Right lobe of liver (tissue), 4 donors: Measurements from ENCODE around the gene IGFBP2.

Source experiments
- CTCF ChIP-seq, 4 donors: fragments of 200-600 bp in 3 of 4; fragments of 450-650 bp in 1 of 4; IDR thresholded peaks; one replicate each; pipeline versions ENCODE4 v1.5.1 to v1.8.0; 2016 to 2022; ENCODE audit warnings: antibody characterized with exemption in 4 of 4, mild to moderate bottlenecking in 2 of 4
- POLR2A ChIP-seq: fragments of 450-650 bp; IDR thresholded peaks from one replicate; pipeline ENCODE4 v1.6.1; 2017; ENCODE audit warnings: antibody characterized with exemption, mild to moderate bottlenecking
- donor health status: DM: no; HTN: no; CAD: no.
- donor health status: DM: no; HTN: no; CAD: no.
- donor health status: DM: no; HTN: yes; CAD: no.

- TF ChIP-seq CTCF (IDR thresholded peaks at IDR 0.05), result no peak
- TF ChIP-seq POLR2A, result no peak
Measured at GRCh38 chr2:216651351-216651881, 18.2 kb downstream of the IGFBP2 start.
